ENCODE measurements around the gene TMEM91. TPM values are rescaled to one million over a fixed set of nuclear protein-coding genes. Genes with fewer than 3 reads are reported as not detected.

The TMEM91 gene
- total and polyA plus RNA-seq, 2 of the 13 experiments (the other 11 are each of a cell fraction or from before 2014, with no cell fraction given), result 6.3 to 10.3 TPM

DNA sequence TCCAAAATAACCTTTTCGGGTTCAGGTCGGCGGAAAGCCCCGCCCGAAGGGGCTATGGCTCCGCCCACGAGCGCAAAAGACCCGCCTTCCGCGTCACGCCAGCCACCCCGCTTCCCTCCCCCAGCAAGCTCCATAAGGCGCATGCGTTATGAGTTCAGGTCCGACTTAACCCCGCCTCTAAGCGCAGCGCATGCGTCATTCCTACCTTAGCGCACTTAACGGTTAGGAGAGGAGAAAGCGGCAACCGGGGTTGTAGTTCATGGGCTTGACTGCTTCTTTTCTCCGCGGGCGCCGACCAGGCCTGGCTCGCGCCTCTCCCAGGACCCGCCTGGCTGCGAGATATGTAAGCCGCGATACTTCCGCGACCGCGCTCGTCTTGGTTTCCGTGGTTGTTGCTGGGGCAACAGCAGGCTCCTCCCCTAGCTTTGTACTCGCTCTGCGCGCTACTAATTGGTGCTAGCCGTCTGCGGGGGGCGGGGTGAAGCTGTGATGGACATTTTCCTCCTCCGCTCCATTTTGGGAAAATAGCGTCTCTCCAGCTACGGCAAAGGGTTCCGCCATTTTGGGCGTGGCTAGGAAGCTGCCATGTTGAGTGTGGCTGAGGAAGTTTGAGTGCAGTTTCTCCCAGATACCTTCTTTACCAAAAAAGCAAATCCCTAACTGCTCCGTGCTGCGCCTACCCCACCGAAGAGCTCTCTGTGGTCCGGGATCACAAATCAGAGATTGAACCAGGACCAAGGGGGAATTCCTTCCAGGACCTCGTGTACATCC, 12.4 kb upstream of the TMEM91 start, which contains the start of gene B9D2 (continued):
- TF ChIP-seq MEF2D (CRISPR knock-in tag; IDR thresholded peaks at IDR 0.05), result no peak
- no peak; the same call in 1 of the 2 replicates for TF ChIP-seq CEBPG (CRISPR knock-in tag; IDR thresholded peaks at IDR 0.05)
- TF ChIP-seq, protein P1, sequence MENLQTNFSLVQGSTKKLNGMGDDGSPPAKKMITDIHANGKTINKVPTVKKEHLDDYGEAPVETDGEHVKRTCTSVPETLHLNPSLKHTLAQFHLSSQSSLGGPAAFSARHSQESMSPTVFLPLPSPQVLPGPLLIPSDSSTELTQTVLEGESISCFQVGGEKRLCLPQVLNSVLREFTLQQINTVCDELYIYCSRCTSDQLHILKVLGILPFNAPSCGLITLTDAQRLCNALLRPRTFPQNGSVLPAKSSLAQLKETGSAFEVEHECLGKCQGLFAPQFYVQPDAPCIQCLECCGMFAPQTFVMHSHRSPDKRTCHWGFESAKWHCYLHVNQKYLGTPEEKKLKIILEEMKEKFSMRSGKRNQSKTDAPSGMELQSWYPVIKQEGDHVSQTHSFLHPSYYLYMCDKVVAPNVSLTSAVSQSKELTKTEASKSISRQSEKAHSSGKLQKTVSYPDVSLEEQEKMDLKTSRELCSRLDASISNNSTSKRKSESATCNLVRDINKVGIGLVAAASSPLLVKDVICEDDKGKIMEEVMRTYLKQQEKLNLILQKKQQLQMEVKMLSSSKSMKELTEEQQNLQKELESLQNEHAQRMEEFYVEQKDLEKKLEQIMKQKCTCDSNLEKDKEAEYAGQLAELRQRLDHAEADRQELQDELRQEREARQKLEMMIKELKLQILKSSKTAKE (CRISPR knock-in tag; IDR thresholded peaks at IDR 0.05; ENCODE audit: borderline replicate concordance), result no peak
- no peak for TF ChIP-seq KIAA2018 (CRISPR knock-in tag; IDR thresholded peaks at IDR 0.05; ENCODE audit: borderline replicate concordance)
- TF ChIP-seq REPIN1 (CRISPR knock-in tag; IDR thresholded peaks at IDR 0.05; ENCODE audit: borderline replicate concordance, low read depth), result no peak
- no peak for TF ChIP-seq FOSL1 (CRISPR knock-in tag; IDR thresholded peaks at IDR 0.05; ENCODE audit: borderline replicate concordance)
- no peak for TF ChIP-seq ZNF180 (CRISPR knock-in tag; IDR thresholded peaks at IDR 0.05; ENCODE audit: borderline replicate concordance, low read depth)
- peak; percentile 61 for TF ChIP-seq SALL1 (CRISPR knock-in tag; IDR thresholded peaks at IDR 0.05)
- no peak for TF ChIP-seq CHCHD3 (CRISPR knock-in tag; IDR thresholded peaks at IDR 0.05)
- TF ChIP-seq YEATS4 (CRISPR knock-in tag; IDR thresholded peaks at IDR 0.05; ENCODE audit: borderline replicate concordance), result peak; percentile 28; the same call in 1 of the 2 replicates
- TF ChIP-seq ZNF781 (CRISPR knock-in tag; IDR thresholded peaks at IDR 0.05; ENCODE audit: borderline replicate concordance, not compliant biosample characterization), result no peak
- peak; percentile 46; the same call in 1 of the 2 replicates for TF ChIP-seq GATAD1 (CRISPR knock-in tag; IDR thresholded peaks at IDR 0.05)
- no peak for TF ChIP-seq XBP1 (CRISPR knock-in tag; IDR thresholded peaks at IDR 0.05)
- no peak for TF ChIP-seq ZNF564 (CRISPR knock-in tag; IDR thresholded peaks at IDR 0.05)
- no peak for TF ChIP-seq ZNF468 (CRISPR knock-in tag; IDR thresholded peaks at IDR 0.05)
- TF ChIP-seq HNF1B (CRISPR knock-in tag; IDR thresholded peaks at IDR 0.05), result peak; percentile 75
- peak; percentile 98 for TF ChIP-seq RFX1 (IDR thresholded peaks at IDR 0.05)
- TF ChIP-seq PCBP1 (IDR thresholded peaks at IDR 0.05; ENCODE audit: borderline replicate concordance, low read depth, low read length), result 0 out of 2 replicates have a peak, but pooled peaks have one; percentile 50

Measured in HepG2 (cell line).